HFFc6 (cell line): Measurements from ENCODE around the gene ADAT3. TPM values are rescaled to one million over a fixed set of nuclear protein-coding genes. Genes with fewer than 3 reads are reported as not detected.
"Not testable (repeated sequence)": the region's sequence is repeated elsewhere in the genome, so short reads cannot be mapped to it uniquely, and the experiment has no call there.

Source experiments
- DNase-seq: peaks from one replicate; pipeline ENCODE4 v3.0.0-alpha.2; 2018
- H3K27ac Mint-ChIP-seq: 2 replicates; pipeline ENCODE4 v1.8.0; 2020; ENCODE audit warnings: mild to moderate bottlenecking, mixed read lengths
- H3K27me3 Mint-ChIP-seq: 2 replicates; pipeline ENCODE4 v1.8.0; 2021; ENCODE audit warnings: mild to moderate bottlenecking, moderate library complexity, mixed read lengths; ENCODE audit not compliant: insufficient read depth
- H3K36me3 Mint-ChIP-seq: 2 replicates; pipeline ENCODE4 v1.8.0; 2021; ENCODE audit warnings: low read depth, mixed read lengths
- H3K4me1 Mint-ChIP-seq: 2 replicates; pipeline ENCODE4 v1.8.0; 2020; ENCODE audit warnings: low read depth, mixed read lengths
- H3K4me3 Mint-ChIP-seq: 2 replicates; pipeline ENCODE4 v1.8.0; 2020; ENCODE audit warnings: mild to moderate bottlenecking, moderate library complexity, mixed read lengths
- H3K9me3 Mint-ChIP-seq: 2 replicates; pipeline ENCODE4 v1.8.0; 2020; ENCODE audit warnings: mild to moderate bottlenecking, mixed read lengths
- CTCF ChIP-seq: fragments of 200-600 bp; sonication (generic); IDR thresholded peaks from 2 replicates; pipeline ENCODE4 v1.5.0; 2021; ENCODE audit warnings: antibody characterized with exemption, mild to moderate bottlenecking
- total RNA-seq, 6 experiments: library from RNA; stranded (reverse); fragmentation: NEBNext Ultra II Directional; extraction: Animal tissue kit (Norgen Biotek cat#: 25700); gene quantifications; 2 replicates in 1 of 6; 3 replicates in 5 of 6; pipeline ENCODE4 v1.2.3, GENCODE V29; 2021

Gene ADAT3
- total RNA-seq, 6 experiments from 2014 or later: 2.3 to 4.2 (median 3.0) TPM

- no peaks in the 10 kb centered on the region for H3K9me3 Mint-ChIP-seq
- H3K4me1 Mint-ChIP-seq: peaks cover 18% of the 10 kb centered on the region
- H3K36me3 Mint-ChIP-seq: peaks cover 16% of the 10 kb centered on the region; the same call in 1 of the 2 replicates
- H3K27ac Mint-ChIP-seq: no peak overlapping the region
- H3K27me3 Mint-ChIP-seq: peaks cover 2% of the 10 kb centered on the region
- no peak for TF ChIP-seq CTCF
- no peak overlapping the region for H3K4me3 Mint-ChIP-seq
- DNase-seq: no peak
Observed at GRCh38 chr19:1871140-1871597, 34.0 kb upstream of the ADAT3 start.

GRCh38 chr19:1871630-1872029 is 33.6 kb upstream of the ADAT3 start:
- Mint-ChIP-seq H3K9me3 (no peaks in the 10 kb centered on the region), H3K4me3 (no peak overlapping the region)
- no peak for DNase-seq

GRCh38 chr19:1872807-1873523 is 32.2 kb upstream of the ADAT3 start:
- Mint-ChIP-seq H3K36me3 (peaks cover 16% of the 10 kb centered on the region; the same call in 1 of the 2 replicates), H3K4me3 (no peak overlapping the region), H3K4me1 (peaks cover 18% of the 10 kb centered on the region), H3K27me3 (peaks cover 3% of the 10 kb centered on the region), H3K27ac (no peak overlapping the region), H3K9me3 (no peaks in the 10 kb centered on the region)
- TF ChIP-seq CTCF: no peak
- no peak for DNase-seq

More at GRCh38 chr19:1871630-1872029, 33.6 kb upstream of the ADAT3 start:
- Mint-ChIP-seq H3K36me3 (peaks cover 16% of the 10 kb centered on the region; the same call in 1 of the 2 replicates), H3K27ac (no peak overlapping the region), H3K4me1 (peaks cover 18% of the 10 kb centered on the region), H3K27me3 (peaks cover 3% of the 10 kb centered on the region)
- no peak for TF ChIP-seq CTCF

GRCh38 chr19:1873524-1874473 is 31.4 kb upstream of the ADAT3 start:
- peaks cover 16% of the 10 kb centered on the region; the same call in 1 of the 2 replicates for H3K36me3 Mint-ChIP-seq
- DNase-seq: no peak
- H3K27me3 Mint-ChIP-seq: peaks cover 3% of the 10 kb centered on the region
- no peak for TF ChIP-seq CTCF
- H3K9me3 Mint-ChIP-seq: no peaks in the 10 kb centered on the region
- H3K4me1 Mint-ChIP-seq: peaks cover 18% of the 10 kb centered on the region
- H3K27ac Mint-ChIP-seq: peak overlapping the region; percentile 97; the same call in 1 of the 2 replicates
- H3K4me3 Mint-ChIP-seq: peak overlapping the region; percentile 97

GRCh38 chr19:1874554-1875185 is 30.5 kb upstream of the ADAT3 start:
- DNase-seq: no peak
- H3K27ac Mint-ChIP-seq: peak overlapping the region; percentile 97

GRCh38 chr19:1875265-1875645 is 29.9 kb upstream of the ADAT3 start:
- H3K9me3 Mint-ChIP-seq, DNase-seq, H3K27me3 Mint-ChIP-seq: not testable (repeated sequence)
- H3K36me3 Mint-ChIP-seq: peaks cover 16% of the 10 kb centered on the region; the same call in 1 of the 2 replicates
- peaks cover 18% of the 10 kb centered on the region for H3K4me1 Mint-ChIP-seq
- H3K27ac Mint-ChIP-seq: peak overlapping the region; percentile 97
- H3K4me3 Mint-ChIP-seq: peak overlapping the region; percentile 97

More at GRCh38 chr19:1874554-1875185, 30.5 kb upstream of the ADAT3 start:
- Mint-ChIP-seq H3K36me3 (peaks cover 16% of the 10 kb centered on the region; the same call in 1 of the 2 replicates), H3K27me3 (peaks cover 3% of the 10 kb centered on the region), H3K4me3 (peak overlapping the region; percentile 97), H3K4me1 (peaks cover 18% of the 10 kb centered on the region), H3K9me3 (no peaks in the 10 kb centered on the region)
- no peak for TF ChIP-seq CTCF
